HFFc6 (cell line): ENCODE data around the gene GTF3C4. TPM values are rescaled to one million over a fixed set of nuclear protein-coding genes. Genes with fewer than 3 reads are reported as not detected.

ENCODE experiments used
- DNase-seq: peaks from one replicate; pipeline ENCODE4 v3.0.0-alpha.2; 2018
- H3K27ac Mint-ChIP-seq: 2 replicates; pipeline ENCODE4 v1.8.0; 2020; ENCODE audit warnings: mild to moderate bottlenecking, mixed read lengths
- H3K27me3 Mint-ChIP-seq: 2 replicates; pipeline ENCODE4 v1.8.0; 2021; ENCODE audit warnings: mild to moderate bottlenecking, moderate library complexity, mixed read lengths; ENCODE audit not compliant: insufficient read depth
- H3K36me3 Mint-ChIP-seq: 2 replicates; pipeline ENCODE4 v1.8.0; 2021; ENCODE audit warnings: low read depth, mixed read lengths
- H3K4me1 Mint-ChIP-seq: 2 replicates; pipeline ENCODE4 v1.8.0; 2020; ENCODE audit warnings: low read depth, mixed read lengths
- H3K4me3 Mint-ChIP-seq: 2 replicates; pipeline ENCODE4 v1.8.0; 2020; ENCODE audit warnings: mild to moderate bottlenecking, moderate library complexity, mixed read lengths
- H3K9me3 Mint-ChIP-seq: 2 replicates; pipeline ENCODE4 v1.8.0; 2020; ENCODE audit warnings: mild to moderate bottlenecking, mixed read lengths
- CTCF ChIP-seq: fragments of 200-600 bp; sonication (generic); IDR thresholded peaks from 2 replicates; pipeline ENCODE4 v1.5.0; 2021; ENCODE audit warnings: antibody characterized with exemption, mild to moderate bottlenecking
- total RNA-seq, 6 experiments: library from RNA; stranded (reverse); fragmentation: NEBNext Ultra II Directional; extraction: Animal tissue kit (Norgen Biotek cat#: 25700); gene quantifications; 2 replicates in 1 of 6; 3 replicates in 5 of 6; pipeline ENCODE4 v1.2.3, GENCODE V29; 2021

The GTF3C4 gene
- total RNA-seq, 6 experiments from 2014 or later, result 13.5 to 16.0 (median 15.1) TPM

- DNase-seq, result no peak
- no peak overlapping the region for H3K27ac Mint-ChIP-seq
- no peaks in the 10 kb centered on the region for H3K9me3 Mint-ChIP-seq
- H3K27me3 Mint-ChIP-seq, result no peaks in the 10 kb centered on the region
- H3K4me3 Mint-ChIP-seq, result no peak overlapping the region
- H3K36me3 Mint-ChIP-seq, result no peaks in the 10 kb centered on the region; the same call in 1 of the 2 replicates
- H3K4me1 Mint-ChIP-seq, result no peaks in the 10 kb centered on the region
- no peak for TF ChIP-seq CTCF
Observed at GRCh38 chr9:132662152-132662945, 7.9 kb upstream of the GTF3C4 start.

DNA sequence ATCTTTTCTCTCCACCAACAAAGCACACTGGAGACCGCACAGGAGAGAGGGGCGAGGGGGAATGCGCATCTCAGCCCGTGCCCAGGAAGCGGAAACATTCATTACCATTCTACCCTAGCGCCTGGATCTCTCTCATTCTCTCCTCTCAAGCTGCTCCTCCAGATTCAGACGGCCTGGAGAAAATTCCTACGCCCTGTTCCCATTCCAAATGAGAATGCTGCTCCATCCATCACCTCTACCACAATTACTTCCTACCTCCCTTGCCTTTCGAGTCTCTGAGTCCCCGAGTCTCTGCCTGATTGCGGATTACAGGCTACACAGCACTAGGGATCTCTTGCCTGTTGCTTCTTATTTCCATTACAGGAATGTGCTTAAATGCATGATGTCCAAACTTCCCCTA lies 7.1 kb upstream of the GTF3C4 start:
- Mint-ChIP-seq H3K4me1 (peaks cover 6% of the 10 kb centered on the region), H3K4me3 (no peak overlapping the region), H3K27me3 (no peaks in the 10 kb centered on the region), H3K36me3 (peaks cover 5% of the 10 kb centered on the region; the same call in 1 of the 2 replicates), H3K27ac (no peak overlapping the region), H3K9me3 (no peaks in the 10 kb centered on the region)
- TF ChIP-seq CTCF, result no peak
- DNase-seq, result no peak

DNA sequence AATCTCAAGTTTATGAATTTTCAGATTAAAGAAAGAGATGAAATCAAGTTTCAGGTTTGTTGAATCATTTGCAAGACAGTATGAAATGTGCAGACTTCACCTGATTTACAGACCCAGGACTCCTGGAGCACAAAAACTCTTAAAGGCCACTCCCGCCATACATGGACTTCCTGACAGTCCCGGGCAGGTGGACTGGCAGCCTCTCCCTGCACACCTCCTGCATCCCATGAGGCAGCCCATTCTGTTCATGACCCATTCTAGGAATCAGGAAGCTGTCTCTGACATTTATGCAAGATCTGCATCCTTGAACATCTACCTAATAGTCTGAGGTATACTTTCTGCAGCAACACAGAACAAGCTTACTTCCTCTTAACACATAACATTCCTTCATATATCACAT lies 6.4 kb upstream of the GTF3C4 start:
- TF ChIP-seq CTCF, result no peak
- H3K36me3 Mint-ChIP-seq, result 0 out of 2 replicates have a peak, but pooled peaks cover 6% of the 10 kb centered on the region
- peaks cover 14% of the 10 kb centered on the region for H3K4me1 Mint-ChIP-seq
- H3K27ac Mint-ChIP-seq, result no peak overlapping the region
- DNase-seq, result no peak
- H3K4me3 Mint-ChIP-seq, result no peak overlapping the region
- H3K9me3 Mint-ChIP-seq, result no peaks in the 10 kb centered on the region
- H3K27me3 Mint-ChIP-seq, result no peaks in the 10 kb centered on the region

- no peaks in the 10 kb centered on the region; the same call in 1 of the 2 replicates for H3K9me3 Mint-ChIP-seq
- H3K4me3 Mint-ChIP-seq, result peak overlapping the region; percentile 96
- peaks cover 47% of the 10 kb centered on the region for H3K4me1 Mint-ChIP-seq
- H3K27me3 Mint-ChIP-seq, result no peaks in the 10 kb centered on the region
- DNase-seq, result peak; percentile 56
- peak overlapping the region; percentile 92 for H3K27ac Mint-ChIP-seq
- peaks cover 29% of the 10 kb centered on the region for H3K36me3 Mint-ChIP-seq
- no peak for TF ChIP-seq CTCF
Observed at GRCh38 chr9:132669319-132669697, 956 bp upstream of the GTF3C4 start.

DNA sequence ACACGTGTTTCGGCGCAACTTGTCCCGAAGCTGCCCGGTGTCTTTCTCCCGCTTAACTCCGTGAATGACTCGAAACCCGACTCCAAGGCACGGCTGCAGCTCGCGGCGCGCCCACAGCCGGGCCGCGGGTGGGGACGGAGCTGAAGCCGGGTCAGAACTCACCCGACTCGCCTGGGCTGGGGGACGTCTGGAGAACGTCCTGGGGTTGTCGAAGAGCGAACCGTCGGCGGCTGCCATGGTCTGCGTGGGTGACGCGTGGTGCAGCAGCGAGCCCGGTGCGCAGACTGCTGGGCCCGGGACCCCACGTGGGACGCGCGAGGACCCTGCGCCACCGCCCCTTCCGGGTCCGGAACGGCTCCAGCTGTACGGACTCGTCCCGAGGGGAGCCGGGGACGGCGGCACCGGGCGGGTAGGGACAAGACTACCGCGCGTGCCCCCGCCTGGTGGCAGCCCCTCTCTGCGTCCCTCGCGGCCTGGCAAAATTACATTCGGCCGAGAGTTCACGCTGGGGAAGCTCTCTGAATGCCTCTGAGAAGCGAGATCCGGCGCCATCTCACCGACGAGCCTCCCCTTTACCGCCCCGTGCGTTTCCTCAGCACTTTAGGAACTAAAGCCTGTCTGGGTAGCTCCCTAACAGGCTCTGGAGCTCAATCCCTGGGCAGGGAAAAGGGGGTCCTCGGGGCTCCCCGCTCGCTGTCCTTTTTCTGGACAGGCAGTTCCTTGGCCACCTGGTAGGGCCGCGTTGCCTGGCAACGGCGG lies 387 bp upstream of the GTF3C4 start, which contains the start of gene DDX31:
Gene DDX31, minus strand, starts transcription at position 286 of the 759 bp plus-strand sequence. Its CDS starts 49 bp downstream, at position 237.
- Mint-ChIP-seq H3K27ac (peak within 1 kb of the TSS; percentile 92), H3K4me3 (peak within 1 kb of the TSS; percentile 96), H3K27me3 (no peaks in the 10 kb centered on the region), H3K4me1 (peaks cover 52% of the 10 kb centered on the region), H3K36me3 (peaks cover 29% of the 10 kb centered on the region), H3K9me3 (no peaks in the 10 kb centered on the region; the same call in 1 of the 2 replicates)
- peak; percentile 70 for DNase-seq
- TF ChIP-seq CTCF, result peak; percentile 49
